ENCODE measurements around the gene DCTN4.

DCTN4 gene

GRCh38 chr5:150662731-150663516 is 95.9 kb downstream of the DCTN4 start:
- DNase-seq, result no peak

- DNase-seq, result no peak
Observed at GRCh38 chr5:150661821-150662596, 96.8 kb downstream of the DCTN4 start.

- DNase-seq, result no peak
Observed at GRCh38 chr5:150661086-150661485, 97.7 kb downstream of the DCTN4 start, which contains the start of gene MYOZ3. Gene MYOZ3 (plus strand): TSS chr5:150661251. CDS start chr5:150662942, 1,691 bp downstream.

GRCh38 chr5:150660108-150660831 is 98.5 kb downstream of the DCTN4 start:
- no peak for DNase-seq

- DNase-seq, result no peak
Observed at GRCh38 chr5:150659360-150660107, 99.3 kb downstream of the DCTN4 start.

- no peak for DNase-seq
Observed at GRCh38 chr5:150658699-150659265, 100.0 kb downstream of the DCTN4 start.
